Body of pancreas (tissue), 4 donors: ENCODE data around the gene USP40. TPM values are rescaled to one million over a fixed set of nuclear protein-coding genes. Genes with fewer than 3 reads are reported as not detected.

Source experiments
- ATAC-seq: fragments of 150-250 bp; one replicate; pipeline ENCODE4 v1.9.1; 2016
- DNase-seq, 4 donors: peaks; one replicate each; pipeline ENCODE4 v3.0.0-alpha.2; 2019
- H3K27ac ChIP-seq, 4 donors: fragments of 200-600 bp; sonication (generic); 1 replicate in 3 of 4; 2 replicates in 1 of 4; pipeline versions ENCODE4 v1.5.1 to v1.6.1; 2016 to 2019; ENCODE audit warnings: mild to moderate bottlenecking in 1 of 4, mixed read lengths in 1 of 4, moderate library complexity in 1 of 4
- H3K27me3 ChIP-seq, 2 donors: fragments of 200-600 bp; sonication (generic); one replicate each; pipeline ENCODE4 v1.6.0; 2016; ENCODE audit warnings: mild to moderate bottlenecking in 1 of 2
- H3K36me3 ChIP-seq, 2 donors: fragments of 200-600 bp; sonication (generic); replicated peaks in 1 of 2; 2 replicates each; pipeline ENCODE4 v1.5.1; 2016; ENCODE audit warnings: low read depth in 2 of 2; ENCODE audit not compliant: insufficient read depth in 1 of 2
- H3K4me1 ChIP-seq: fragments of 200-600 bp; sonication (generic); one replicate; pipeline ENCODE4 v1.6.0; 2016
- H3K4me3 ChIP-seq, 2 donors: fragments of 200-600 bp; sonication (generic); 1 replicate in 1 of 2; 2 replicates in 1 of 2; pipeline ENCODE4 v1.5.1; 2016 to 2019
- H3K9me3 ChIP-seq, 3 donors: fragments of 200-600 bp; sonication (generic); 1 replicate in 2 of 3; 2 replicates in 1 of 3; pipeline ENCODE4 v1.5.1; 2016
- CTCF ChIP-seq, 7 experiments: fragments of 450-650 bp in 4 of 7; fragments of 200-600 bp in 3 of 7; sonication (generic) in 3 of 7; IDR thresholded peaks; one replicate each; pipeline ENCODE4 v1.5.1; 2016 to 2019; ENCODE audit warnings: antibody characterized with exemption in 7 of 7
- POLR2A ChIP-seq, 3 donors: fragments of 450-650 bp; IDR thresholded peaks; one replicate each; pipeline ENCODE4 v1.6.1; 2016; ENCODE audit warnings: antibody characterized with exemption in 3 of 3, mild to moderate bottlenecking in 2 of 3
- WGBS, 2 donors: methylation state at CpG; one replicate each; pipeline ENCODE4 v1.1.5; 2017; 5-methylcytosine and 5-hydroxymethylcytosine counted together
- intact Hi-C: fragments of 100-400 bp; cut with DNase I; formaldehyde crosslinking; loops from one replicate; pipeline ENCODE4 v1.15.1; 2023
- total RNA-seq, 2 donors: library from RNA; depleted of rRNA; stranded (reverse); fragments of >200 nt; gene quantifications; one replicate each; pipeline ENCODE4 v1.1.0, GENCODE V29; 2016

USP40 gene
- total RNA-seq, 2 donors from 2014 or later = 34.9 to 38.9 TPM

GRCh38 chr2:233513953-233514655, 52.5 kb downstream of the USP40 start:
- H3K4me3 ChIP-seq = no peak overlapping the region
- no peaks in the 10 kb centered on the region for H3K27me3 ChIP-seq
- no peaks in the 10 kb centered on the region for H3K4me1 ChIP-seq
- H3K36me3 ChIP-seq = peaks cover 0 to 5% of the 10 kb centered on the region in 2 donors
- no peaks in the 10 kb centered on the region for H3K9me3 ChIP-seq
- H3K27ac ChIP-seq = no peak overlapping the region
- 82 to 90% methylated on average over 7 of the region's 7 CpGs for WGBS, 2 donors
- no peak for TF ChIP-seq CTCF (IDR thresholded peaks at IDR 0.05)
- TF ChIP-seq POLR2A (IDR thresholded peaks at IDR 0.05) = no peak
- ATAC-seq (no peak), DNase-seq (peak; percentile 14 to 52 (median 42))
- intact Hi-C loops = no loop called here

- TF ChIP-seq POLR2A (IDR thresholded peaks at IDR 0.05) (no peak), CTCF (IDR thresholded peaks at IDR 0.05) (no peak)
- 86 to 89% methylated on average over 1 of the region's 1 CpG for WGBS, 2 donors
- Histone ChIP-seq H3K9me3 (peaks cover 0 to 10% (median 0%) of the 10 kb centered on the region in 3 donors), H3K4me3 (no peak overlapping the region), H3K36me3 (peaks cover 0 to 4% of the 10 kb centered on the region in 2 donors), H3K27me3 (no peaks in the 10 kb centered on the region), H3K4me1 (no peaks in the 10 kb centered on the region), H3K27ac (no peak overlapping the region)
- DNase-seq (no peak), ATAC-seq (no peak)
- intact Hi-C loops = no loop called here
Observed at GRCh38 chr2:233503947-233504637, 62.5 kb downstream of the USP40 start.

GRCh38 chr2:233503481-233503880, 63.1 kb downstream of the USP40 start:
- WGBS, 2 donors = 91 to 97% methylated on average over 1 of the region's 1 CpG
- DNase-seq (no peak), ATAC-seq (no peak)
- no peaks in the 10 kb centered on the region for H3K27me3 ChIP-seq
- H3K4me1 ChIP-seq = no peaks in the 10 kb centered on the region
- H3K4me3 ChIP-seq = no peak overlapping the region
- H3K9me3 ChIP-seq = peaks cover 0 to 10% (median 0%) of the 10 kb centered on the region in 3 donors
- no peak overlapping the region for H3K27ac ChIP-seq
- TF ChIP-seq POLR2A (IDR thresholded peaks at IDR 0.05) (no peak), CTCF (IDR thresholded peaks at IDR 0.05) (no peak)
- peaks cover 0 to 5% of the 10 kb centered on the region in 2 donors for H3K36me3 ChIP-seq
- intact Hi-C loops = no loop called here

GRCh38 chr2:233501198-233502076, 65.1 kb downstream of the USP40 start:
- ATAC-seq = no peak
- no peak for TF ChIP-seq POLR2A (IDR thresholded peaks at IDR 0.05)
- TF ChIP-seq CTCF (IDR thresholded peaks at IDR 0.05) = no peak
- Histone ChIP-seq H3K4me3 (no peak overlapping the region), H3K27ac (no peak overlapping the region), H3K27me3 (no peaks in the 10 kb centered on the region), H3K9me3 (peaks cover 0 to 10% (median 0%) of the 10 kb centered on the region in 3 donors), H3K36me3 (peaks cover 0 to 5% of the 10 kb centered on the region in 2 donors), H3K4me1 (no peaks in the 10 kb centered on the region)
- no peak for DNase-seq
- intact Hi-C loops = no loop called here
- 90% methylated on average over 3 of the region's 3 CpGs for WGBS, 2 donors
